HG03457 (cell line): ENCODE results near the gene AFG1L.
A peak's percentile ranks its signal among the peaks of the same experiment; 100 is the strongest.
"Not testable (repeated sequence)": the region's sequence is repeated elsewhere in the genome, so short reads cannot be mapped to it uniquely, and the experiment has no call there.

Source experiments
- ATAC-seq: cut with Tn5 transposase; IDR thresholded peaks from one replicate; pipeline ENCODE4 v1.9.1; 2021; ENCODE audit warnings: moderate number of reproducible peaks; ENCODE audit not compliant: unreplicated experiment

The AFG1L gene

DNA sequence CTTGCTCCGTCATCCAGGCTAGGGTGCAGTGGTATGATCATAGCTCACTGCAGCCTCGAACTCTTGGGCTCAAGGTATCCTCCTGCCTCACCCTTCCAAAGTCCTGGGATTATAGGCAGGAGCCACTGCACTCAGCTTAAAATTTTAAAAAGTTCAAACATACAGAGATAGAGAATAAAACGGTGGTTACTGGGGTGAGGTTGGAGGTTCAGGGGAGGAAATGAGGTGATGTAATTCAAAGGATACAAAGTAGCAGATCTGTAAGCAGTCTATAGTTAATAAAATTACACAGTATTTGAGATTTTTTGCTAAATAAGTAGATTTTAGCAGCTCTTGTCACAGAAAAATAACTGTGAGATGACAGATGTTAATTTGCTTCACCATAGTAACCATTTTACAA is 7.5 kb upstream of the AFG1L start:
- ATAC-seq = no peak

GRCh38 chr6:108288742-108289141 is 6.1 kb upstream of the AFG1L start:
- no peak for ATAC-seq

GRCh38 chr6:108291091-108291490 is 3.8 kb upstream of the AFG1L start:
- no peak for ATAC-seq

GRCh38 chr6:108292561-108292960 is 2.3 kb upstream of the AFG1L start:
- not testable (repeated sequence) for ATAC-seq

DNA sequence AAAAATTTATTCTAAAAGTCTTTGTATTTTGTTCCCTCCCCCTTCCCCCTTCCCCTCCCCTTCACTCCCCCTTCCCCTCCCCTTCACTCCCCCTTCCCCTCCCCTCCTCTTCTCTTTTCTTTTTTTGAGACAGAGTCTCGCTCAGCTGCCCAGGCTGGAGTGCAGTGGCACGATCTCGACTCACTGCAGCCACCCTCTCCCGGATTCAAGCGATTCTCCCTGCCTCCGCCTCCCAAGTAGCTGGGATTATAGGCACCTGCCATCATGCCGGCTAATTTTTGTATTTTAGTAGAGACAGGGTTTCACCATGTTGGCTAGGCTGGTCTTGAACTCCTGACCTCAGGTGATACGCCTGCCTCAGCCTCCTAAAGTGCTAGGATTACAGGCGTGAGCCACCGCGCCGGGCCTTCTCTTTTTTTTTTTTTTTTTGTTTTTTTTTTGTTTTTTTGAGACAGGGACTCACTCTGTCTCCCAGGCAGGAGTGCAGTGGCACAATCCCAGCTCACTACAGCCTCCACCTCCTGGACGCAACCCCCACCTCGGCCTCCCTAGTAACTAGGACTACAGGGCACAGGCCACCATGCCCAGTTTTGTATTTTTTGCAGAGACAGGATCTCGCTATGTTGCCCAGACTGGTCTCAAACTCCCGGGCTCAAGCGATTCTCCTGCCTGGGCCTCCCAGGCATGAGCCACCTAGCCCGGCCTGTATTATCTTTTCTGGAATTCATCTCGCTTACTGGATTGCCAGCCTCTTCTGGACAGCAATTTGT is 1.1 kb upstream of the AFG1L start:
- no peak for ATAC-seq

DNA sequence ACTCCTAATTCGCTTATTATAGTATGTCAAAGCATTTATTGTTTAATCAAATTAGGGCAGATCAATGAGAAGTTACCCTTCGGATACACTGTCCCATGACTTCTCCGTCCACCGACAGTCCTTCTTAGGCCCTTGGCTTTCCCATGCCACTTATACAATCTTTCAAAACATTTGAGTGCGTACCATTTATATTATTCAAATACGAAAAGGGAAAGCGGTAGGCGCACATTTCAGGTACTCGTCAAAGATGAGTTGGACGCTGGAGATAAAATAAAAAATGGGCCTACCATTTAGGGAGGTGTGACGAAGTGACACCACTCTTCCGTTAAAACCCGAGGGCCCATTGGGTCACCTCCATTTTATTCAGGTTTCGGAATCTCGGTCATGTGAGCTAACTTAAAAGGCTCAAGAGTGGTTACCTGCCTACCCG is 542 bp upstream of the AFG1L start:
- ATAC-seq = peak; percentile 6

DNA sequence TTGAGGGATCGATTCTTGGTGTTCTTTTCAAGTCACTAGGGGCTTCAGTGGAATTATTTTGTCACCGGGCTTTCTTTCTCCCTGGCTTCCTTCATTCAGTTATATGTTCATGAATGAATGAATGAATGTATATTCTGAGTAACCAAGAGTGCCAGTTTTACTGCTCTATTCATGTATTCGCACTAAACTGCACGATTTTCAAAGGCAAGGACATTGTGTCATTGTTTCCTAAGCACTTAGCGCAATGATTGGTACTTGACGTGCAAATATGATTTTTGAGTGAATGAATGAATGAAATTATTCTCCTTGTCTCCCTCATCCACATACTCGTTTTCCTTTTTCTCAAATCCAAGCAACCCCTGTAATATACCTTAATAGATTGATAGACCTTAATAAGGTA is 822 bp downstream of the AFG1L start:
- no peak for ATAC-seq

GRCh38 chr6:108302386-108302785 is 7.5 kb downstream of the AFG1L start:
- ATAC-seq = no peak

GRCh38 chr6:108304646-108305045 is 9.8 kb downstream of the AFG1L start:
- ATAC-seq = no peak

GRCh38 chr6:108308641-108309040 is 13.8 kb downstream of the AFG1L start:
- not testable (repeated sequence) for ATAC-seq

- no peak for ATAC-seq
Measured at GRCh38 chr6:108309844-108310243, 15.0 kb downstream of the AFG1L start.

DNA sequence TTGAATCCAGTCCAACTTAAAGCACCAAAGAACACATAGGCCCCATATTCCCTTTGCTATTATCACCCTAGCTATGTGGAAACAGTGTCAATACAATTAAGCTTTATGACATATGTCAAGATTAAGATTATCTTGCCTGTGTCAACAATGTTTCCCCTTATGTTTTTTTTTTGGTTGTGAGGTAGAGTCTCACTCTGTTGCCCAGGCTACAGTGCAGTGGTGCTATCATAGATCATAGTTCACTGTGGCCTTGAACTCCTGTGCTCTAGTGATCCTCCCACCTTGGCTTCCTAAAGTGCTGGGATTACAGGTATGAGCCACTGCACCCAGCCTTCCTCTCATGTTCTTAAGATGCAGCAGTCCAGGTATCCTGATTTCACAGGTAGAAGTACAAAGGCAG is 17.8 kb downstream of the AFG1L start:
- no peak for ATAC-seq

DNA sequence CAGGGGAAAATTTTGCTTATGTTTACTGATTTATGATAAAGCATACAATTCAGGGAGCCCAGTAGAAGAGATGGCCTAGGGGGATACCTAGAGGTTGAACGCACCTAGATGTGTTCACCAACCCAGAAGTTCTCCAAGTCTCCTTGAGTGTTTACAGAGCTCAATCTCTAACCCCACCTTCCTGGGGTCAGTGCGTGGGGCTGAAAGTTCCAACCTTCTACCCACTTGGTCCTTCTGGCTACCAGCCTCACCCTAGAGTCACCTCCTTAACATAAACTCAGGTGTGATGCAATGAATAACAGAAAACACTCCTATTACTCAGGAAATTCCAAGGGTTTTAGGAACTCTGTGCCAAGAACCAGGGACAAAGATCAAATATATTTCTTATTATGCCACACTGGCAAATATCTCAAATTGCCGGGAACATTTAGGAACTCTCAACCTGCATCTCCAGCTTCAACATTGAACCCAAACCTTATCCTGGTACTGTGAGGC is 26.4 kb downstream of the AFG1L start:
- no peak for ATAC-seq

DNA sequence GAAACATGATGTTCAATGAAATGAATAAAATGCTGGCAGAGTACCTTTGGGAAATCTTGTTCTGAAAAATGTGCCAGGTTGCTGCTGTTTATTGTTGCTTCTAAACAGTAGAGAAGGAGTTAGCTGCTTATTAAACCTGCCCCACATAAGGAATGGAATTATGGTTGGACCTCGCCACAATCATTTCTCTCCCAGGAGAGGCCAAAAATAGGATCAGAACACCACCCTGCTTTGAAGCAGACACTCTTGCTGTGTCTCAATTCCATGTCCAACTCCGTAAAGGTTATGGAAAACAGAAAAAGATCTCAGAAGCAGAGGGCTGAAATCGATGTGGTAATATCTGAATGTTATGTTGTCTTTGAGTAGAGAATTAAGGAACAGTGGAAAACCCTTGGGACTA is 27.9 kb downstream of the AFG1L start:
- ATAC-seq = no peak

GRCh38 chr6:108323710-108324466 is 29.0 kb downstream of the AFG1L start:
- no peak for ATAC-seq

DNA sequence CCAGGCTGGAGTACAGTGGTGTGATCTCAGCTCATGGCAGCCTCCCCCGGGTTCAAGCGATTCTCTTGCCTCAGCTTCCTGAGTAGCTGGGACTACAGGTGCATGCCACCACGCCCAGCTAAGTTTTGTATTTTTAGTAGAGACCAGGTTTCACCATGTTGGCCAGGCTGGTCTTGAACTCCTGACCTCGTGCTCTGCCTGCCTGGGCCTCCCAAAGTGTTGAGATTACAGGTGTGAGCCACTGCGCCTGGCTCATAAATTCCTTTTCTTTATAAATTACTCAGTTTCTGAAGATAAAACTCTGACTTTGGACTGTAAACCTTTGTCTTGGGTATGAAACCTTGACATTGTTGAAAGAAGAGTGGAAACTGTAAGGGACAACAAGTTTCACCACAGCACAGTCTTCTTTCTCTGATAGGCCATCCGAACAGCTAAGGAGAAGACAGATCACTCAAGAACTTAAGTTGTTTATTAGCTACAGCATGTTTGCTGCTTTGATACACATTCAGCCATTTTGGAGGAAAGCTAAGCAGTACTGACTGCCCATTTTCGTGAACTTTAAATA is 35.4 kb downstream of the AFG1L start:
- ATAC-seq = not testable (repeated sequence)

DNA sequence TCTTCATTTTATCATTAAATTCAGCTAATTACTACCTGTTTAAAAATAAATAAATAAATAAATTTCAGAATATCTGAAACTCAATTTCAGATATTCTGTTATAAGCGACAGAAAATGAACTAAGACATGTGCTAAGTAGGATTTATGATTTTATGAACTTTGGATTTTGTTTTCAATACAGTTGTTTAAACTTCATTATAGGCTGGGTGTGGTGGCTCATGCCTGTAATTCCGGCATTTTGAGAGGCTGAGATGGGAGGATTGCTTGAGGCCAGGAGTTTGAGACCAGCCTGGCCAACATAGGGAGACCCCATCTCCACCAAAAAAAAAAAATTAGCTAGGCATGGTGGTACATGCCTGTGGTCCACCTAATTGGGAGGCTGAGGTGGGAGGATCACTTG is 36.0 kb downstream of the AFG1L start:
- ATAC-seq = no peak

GRCh38 chr6:108331982-108332381 is 37.1 kb downstream of the AFG1L start:
- no peak for ATAC-seq

- no peak for ATAC-seq
Measured at GRCh38 chr6:108336971-108337370, 42.1 kb downstream of the AFG1L start.

DNA sequence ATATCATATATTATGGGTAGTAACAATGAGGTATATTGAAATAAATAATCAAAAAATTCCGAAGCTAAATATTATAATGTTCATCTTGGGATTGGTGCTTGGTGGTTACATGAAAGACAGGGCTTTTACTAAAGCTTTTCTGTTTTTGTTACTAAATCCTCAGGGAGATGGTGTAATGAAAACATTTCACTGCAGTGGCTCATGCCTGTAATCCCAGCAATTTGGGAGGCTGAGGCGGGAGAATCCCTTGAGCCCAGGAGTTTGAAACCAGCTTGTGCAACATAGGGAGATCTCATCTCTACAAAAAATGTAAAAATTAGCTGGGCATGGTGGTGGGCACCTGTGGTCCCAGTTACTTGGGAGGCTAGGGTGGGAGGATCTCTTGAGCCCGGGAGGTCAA is 42.9 kb downstream of the AFG1L start:
- ATAC-seq = no peak

DNA sequence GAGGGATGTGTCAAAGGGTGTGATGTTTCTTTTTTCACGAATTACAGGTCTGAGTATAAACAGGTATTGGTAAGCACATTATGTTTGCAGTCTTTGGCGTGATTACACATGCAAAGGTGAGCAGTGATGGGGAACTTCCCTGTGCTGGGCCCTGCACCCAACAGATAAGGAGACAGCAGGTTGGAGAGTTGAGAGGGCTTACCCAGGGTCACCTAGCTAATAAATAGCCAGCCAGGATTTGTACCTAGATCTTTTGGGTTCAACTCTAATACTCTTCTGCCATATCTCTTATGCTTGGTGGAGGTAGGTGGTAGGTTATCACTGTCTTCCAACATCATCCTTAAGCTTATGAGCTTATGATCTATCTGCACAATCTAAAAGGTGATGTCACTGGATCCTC is 46.5 kb downstream of the AFG1L start:
- no peak for ATAC-seq

- ATAC-seq = no peak
Measured at GRCh38 chr6:108343894-108344293, 49.0 kb downstream of the AFG1L start.
